NCI-H1694 treated with DMSO at 0.1 percent for 48 hours (cell line): ENCODE results near the gene USP11.

Experiments
- DNase-seq: peaks from one replicate; lab custom pipeline; 2025; lab: John Stamatoyannopoulos, UW

Gene USP11

DNA sequence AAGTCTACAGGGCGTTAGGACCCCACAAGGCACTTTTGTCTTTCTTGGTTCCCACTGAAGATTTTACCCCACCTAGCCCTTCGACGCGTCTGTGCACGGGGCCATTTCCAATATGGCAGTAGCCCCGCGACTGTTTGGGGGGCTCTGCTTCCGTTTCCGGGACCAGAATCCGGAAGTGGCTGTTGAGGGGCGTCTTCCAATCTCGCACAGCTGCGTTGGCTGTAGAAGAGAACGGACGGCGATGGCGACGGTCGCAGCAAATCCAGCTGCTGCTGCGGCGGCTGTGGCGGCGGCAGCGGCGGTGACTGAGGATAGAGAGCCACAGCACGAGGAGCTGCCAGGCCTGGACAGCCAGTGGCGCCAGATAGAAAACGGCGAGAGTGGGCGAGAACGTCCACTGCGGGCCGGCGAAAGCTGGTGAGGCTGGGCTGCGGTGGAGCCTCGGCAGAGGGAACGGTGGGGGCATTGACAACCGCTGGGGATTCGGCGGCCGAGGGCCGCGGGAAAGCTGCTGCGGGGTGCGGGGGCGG, at the start of gene USP11:
Gene USP11 (plus strand): TSS at position 207 of the 530 bp plus-strand sequence. CDS start 35 bp downstream, at position 242.
- peak; percentile 52 for DNase-seq

GRCh38 chrX:47184486-47184885, 48.3 kb upstream of the USP11 start:
- no peak for DNase-seq

DNA sequence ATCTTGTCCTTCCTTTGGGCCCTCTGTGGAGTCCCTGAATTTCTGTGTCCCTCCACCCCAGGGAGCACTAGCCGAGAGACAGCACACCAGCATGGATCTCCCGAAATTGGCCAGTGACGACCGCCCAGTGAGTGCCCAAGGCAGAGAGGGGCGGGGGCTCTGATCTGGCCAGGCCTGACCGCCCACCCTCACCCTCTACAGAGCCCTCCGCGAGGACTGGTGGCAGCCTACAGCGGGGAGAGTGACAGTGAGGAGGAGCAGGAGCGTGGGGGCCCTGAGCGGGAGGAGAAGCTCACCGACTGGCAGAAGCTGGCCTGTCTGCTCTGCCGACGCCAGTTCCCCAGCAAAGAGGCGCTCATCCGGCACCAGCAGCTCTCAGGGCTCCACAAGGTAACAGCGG, 47.6 kb upstream of the USP11 start:
- no peak for DNase-seq

DNA sequence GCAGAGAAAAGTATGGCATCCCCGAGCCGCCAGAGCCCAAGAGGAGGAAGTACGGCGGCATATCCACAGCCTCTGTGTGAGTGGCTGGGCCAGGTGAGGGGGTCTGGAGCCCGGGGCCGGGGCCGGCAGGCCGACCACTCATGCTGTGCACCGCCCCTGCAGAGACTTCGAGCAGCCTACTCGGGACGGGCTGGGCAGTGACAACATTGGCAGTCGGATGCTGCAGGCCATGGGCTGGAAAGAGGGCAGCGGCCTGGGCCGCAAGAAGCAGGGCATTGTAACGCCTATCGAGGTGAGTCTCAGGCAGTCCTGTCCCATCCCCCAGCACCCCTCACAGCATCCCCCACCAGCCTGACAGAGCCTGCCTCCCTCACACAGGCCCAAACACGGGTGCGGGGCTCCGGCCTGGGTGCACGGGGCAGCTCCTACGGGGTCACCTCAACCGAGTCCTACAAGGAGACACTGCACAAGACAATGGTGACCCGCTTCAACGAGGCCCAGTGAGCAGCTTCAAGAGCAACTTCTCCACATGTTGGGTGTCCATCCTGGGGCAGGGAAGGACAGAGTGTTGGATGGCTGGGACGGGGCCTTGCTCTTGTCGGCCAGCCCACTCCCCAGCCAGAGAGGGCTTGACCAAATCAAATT, 46.6 kb upstream of the USP11 start:
- DNase-seq: no peak

GRCh38 chrX:47187106-47187677, 45.6 kb upstream of the USP11 start:
- no peak for DNase-seq

DNA sequence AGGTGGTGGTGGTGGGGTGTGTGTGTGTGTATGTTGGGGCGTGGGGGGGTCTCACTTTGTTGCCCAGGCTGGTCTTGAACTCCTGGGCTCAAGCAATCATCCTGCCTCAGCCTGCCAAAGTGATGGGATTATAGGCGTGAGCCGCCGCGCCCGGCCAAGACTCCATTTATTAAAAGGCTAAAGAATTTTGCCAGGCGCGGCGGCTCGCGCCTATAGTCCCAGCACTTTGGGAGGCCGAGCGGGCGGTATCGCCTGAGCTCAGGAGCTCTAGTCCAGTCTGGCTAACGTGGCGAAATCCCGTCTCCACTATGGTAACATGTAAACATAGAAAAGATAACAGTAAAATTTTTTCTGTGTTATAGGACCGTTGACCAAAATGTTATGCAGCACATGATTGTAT, 42.9 kb upstream of the USP11 start:
- no peak for DNase-seq

- peak; percentile 65 for DNase-seq
These were observed 42.2 kb upstream of the USP11 start for GRCh38 chrX:47190445-47191269.

- no peak for DNase-seq
These were observed 41.5 kb upstream of the USP11 start for GRCh38 chrX:47191331-47191730.

DNA sequence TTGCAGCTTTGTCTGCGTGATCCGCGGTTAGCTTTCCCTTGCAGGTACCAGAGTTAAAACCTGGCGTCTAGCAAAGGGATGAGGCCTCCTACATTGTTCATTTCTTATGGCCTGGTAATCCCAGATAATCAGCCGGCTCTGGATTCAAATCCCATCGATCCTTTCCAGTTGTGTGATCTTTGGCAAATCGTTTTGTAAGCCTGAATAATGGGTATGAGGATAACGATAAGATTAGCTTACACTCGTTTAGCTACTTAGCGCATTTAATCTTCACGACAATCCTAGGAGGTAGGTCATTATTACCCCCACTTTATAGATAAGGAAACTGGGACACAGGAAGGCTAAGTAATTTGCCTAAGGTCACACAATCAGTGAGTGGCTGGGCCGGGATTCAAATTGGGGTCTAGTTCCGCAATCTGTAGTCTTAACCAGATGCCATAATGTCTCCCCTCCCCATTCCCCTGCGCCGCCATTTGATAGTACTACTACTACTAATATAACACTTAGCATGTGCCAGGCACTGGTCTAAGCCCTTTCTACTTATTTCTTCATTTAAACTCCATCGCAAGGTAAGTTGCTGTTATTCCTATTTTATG, 40.9 kb upstream of the USP11 start:
- DNase-seq: no peak

DNA sequence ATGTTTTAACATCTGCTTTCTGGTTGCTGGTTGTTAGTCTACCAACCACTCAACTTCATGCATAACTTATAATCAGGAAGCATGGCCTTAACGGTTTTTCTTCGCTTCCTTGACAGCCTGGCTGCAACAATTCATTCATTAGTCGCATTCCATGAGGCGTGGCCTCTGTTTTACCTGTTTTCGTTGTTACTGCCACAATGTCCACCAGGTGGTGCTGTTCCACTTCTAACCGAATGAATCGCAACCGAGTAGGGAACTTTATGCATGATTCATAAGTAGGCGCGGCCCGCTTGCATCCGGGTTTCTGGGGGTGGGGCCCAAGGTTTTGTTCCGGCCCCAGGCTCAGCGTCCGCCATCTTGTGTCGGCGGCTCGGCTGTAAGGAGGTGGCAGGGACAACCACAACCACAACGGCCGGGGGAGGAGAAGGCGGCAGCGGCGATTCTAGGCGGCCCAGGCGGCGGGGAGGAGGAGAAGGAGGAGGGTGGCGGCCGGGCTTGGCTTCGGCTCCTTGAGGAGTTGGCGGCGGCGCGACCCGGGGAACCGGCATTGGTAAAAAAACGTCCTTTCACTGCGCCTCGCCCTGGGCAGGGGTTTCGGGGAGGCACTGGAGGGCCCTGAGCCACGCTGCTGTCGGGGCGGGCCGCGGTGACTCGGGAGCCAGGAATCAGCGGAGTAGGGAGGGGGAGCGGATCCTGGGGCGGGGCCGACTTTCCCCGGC, 39.2 kb upstream of the USP11 start, which contains the start of gene UBA1:
Gene UBA1 (plus strand): TSS at position 355 of the 719 bp plus-strand sequence. CDS start 4,974 bp downstream, outside the sequence.
- DNase-seq: peak; percentile 94

DNA sequence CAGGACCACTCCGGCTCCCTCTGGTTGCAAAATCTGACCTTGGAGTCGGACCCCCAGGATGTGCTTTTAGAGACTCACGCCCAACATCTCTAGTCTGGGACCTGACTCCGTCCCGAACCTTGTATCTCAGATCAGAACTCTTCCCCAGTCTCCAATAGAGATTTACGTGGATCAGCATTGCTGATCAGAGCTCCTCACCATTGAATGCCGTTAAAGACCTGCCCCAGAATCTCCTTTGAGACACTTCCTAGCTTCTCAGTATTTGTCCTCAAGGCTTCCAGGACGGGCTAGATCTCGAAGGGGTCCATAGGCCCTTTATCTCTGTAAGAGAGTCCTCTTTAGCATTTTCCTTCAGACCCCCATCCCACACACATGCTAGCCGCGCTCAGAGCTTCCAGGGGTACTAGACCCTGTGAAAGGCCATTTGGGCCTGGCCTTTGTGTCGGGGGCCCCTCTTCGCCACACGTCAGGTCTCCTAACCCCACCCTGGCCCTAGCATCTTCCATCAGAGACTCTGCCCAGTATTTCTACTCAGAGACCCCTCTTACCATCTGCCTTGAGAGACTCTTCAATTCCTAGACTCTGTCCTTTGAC, 38.5 kb upstream of the USP11 start:
- DNase-seq: no peak

- DNase-seq: no peak
These were observed 36.7 kb upstream of the USP11 start for GRCh38 chrX:47196098-47196497.

GRCh38 chrX:47197526-47197925, 35.3 kb upstream of the USP11 start:
- no peak for DNase-seq

GRCh38 chrX:47198026-47198686, 34.7 kb upstream of the USP11 start:
- DNase-seq: no peak

- DNase-seq: no peak
These were observed 34.1 kb upstream of the USP11 start for GRCh38 chrX:47198687-47199080.

DNA sequence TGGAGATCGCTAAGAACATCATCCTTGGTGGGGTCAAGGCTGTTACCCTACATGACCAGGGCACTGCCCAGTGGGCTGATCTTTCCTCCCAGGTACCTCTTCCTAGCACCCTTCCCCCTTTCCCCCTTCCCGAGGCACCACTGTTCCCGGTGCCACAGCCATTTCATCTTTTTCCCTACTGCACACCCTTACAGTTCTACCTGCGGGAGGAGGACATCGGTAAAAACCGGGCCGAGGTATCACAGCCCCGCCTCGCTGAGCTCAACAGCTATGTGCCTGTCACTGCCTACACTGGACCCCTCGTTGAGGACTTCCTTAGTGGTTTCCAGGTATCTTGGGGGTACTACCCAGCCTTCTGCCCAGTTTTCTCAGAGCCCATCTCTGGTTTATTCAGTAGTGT, 33.5 kb upstream of the USP11 start:
- no peak for DNase-seq

- DNase-seq: no peak
These were observed 32.2 kb upstream of the USP11 start for GRCh38 chrX:47200385-47201150.

DNA sequence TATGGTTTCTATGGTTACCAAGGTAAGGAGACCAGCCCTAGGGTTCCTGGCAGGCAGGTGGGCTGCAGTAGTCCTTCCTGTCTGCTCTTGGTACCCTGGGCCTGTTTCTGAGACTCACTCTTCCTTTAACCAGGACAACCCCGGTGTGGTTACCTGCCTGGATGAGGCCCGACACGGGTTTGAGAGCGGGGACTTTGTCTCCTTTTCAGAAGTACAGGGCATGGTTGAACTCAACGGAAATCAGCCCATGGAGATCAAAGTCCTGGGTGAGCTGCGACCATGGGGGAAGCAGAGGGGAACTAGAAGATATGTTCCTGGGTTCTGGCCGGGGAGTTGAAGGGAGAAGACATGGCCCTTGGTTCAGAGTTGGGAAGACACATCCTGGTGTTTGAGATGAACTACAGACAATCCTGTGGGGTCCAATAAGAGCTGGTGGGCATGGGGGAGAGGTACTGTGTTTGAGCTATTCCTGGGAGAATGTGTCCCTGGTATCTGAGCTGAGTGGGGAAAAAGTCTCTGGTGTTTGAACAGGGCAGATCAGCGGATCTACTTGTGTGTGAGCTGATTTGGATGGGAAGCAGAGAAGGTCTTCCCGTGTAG, 31.4 kb upstream of the USP11 start:
- DNase-seq: no peak

- DNase-seq: no peak
These were observed 30.5 kb upstream of the USP11 start for GRCh38 chrX:47202316-47202715.

GRCh38 chrX:47202877-47203276, 29.9 kb upstream of the USP11 start:
- DNase-seq: no peak
